ENCODE results near the gene IGSF5. TPM values are rescaled to one million over a fixed set of nuclear protein-coding genes. Genes with fewer than 3 reads are reported as not detected.

Gene IGSF5
- total and polyA plus RNA-seq, 10 of the 15 experiments (the other 5 are each of a cell fraction or from before 2014, with no cell fraction given) = not detected

DNA sequence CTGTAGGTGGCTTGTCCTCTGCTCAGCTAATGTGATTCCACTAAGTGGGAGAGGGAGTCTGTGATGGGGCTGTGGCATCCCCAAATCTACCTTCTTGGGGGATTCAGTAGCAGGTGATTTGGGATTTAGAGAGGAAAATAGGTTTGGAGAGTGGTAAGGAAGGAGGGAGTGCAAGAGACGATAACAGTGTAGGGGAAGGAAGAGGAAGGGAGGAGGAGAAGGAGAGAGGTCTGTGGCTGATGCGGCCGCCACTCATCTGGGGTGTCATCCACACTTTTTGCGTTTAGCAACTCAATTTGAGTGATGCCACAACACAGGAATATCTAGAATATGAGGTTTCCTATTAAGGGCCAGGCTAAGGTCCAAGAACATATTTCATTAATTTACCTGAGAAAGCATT lies 98.5 kb downstream of the IGSF5 start (continued):
- TF ChIP-seq NFXL1 (IDR thresholded peaks at IDR 0.05; ENCODE audit: borderline replicate concordance) (no peak), TCF3 (IDR thresholded peaks at IDR 0.05; ENCODE audit: borderline replicate concordance, insufficient read depth, low read depth, low read length) (no peak), MXI1 (IDR thresholded peaks at IDR 0.05; ENCODE audit: low read depth, low read length) (no peak), ZSCAN29 (IDR thresholded peaks at IDR 0.05) (no peak), IKZF1 (conservative IDR thresholded peaks at IDR 0.05) (no peak)

DNA sequence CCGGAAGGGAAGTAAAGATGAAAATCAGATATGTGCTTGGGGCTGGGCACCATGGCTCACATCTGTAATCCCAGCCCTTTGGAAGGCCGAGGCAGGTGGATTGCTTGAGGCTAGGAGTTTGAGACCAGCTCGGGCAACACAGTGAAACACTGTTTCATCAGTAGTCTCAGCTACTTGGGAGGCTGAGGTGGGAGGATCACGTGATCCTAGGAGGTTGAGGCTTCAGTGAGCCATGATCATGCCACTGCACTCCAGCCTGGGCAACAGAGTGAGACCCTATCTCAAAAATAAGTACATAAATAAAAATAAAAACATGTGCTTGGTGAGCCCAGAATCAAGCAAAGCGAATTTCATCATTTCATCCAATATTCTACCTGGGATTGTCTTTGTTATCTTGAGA lies 98.9 kb downstream of the IGSF5 start:
- no TSS peak for BruUV-seq (replicated peaks)
- no peak overlapping the region for H3K27ac ChIP-seq (ENCODE audit: control insufficient read depth, insufficient read depth)
- no peaks in the 10 kb centered on the region for H3K79me2 ChIP-seq (ENCODE audit: control insufficient read depth, insufficient read depth, low read length)
- no peaks in the 10 kb centered on the region for H3K36me3 ChIP-seq (ENCODE audit: control insufficient read depth in 2 of 2, insufficient read depth in 2 of 2, low read length in 1 of 2)
- intact Hi-C loops (cut with micrococcal nuclease; ENCODE audit: unreplicated experiment) = no loop called here
- FAIRE-seq (no peak), ATAC-seq (no peak), DNase-seq (ENCODE audit: low read depth, low spot score) (no peak)
- ChIA-PET RAD21 (ENCODE audit: unreplicated experiment) (no interaction called here), SMC1A (ENCODE audit: uncharacterized antibody, unreplicated experiment) (no interaction called here), CTCF (no interaction called here), POLR2A (no interaction called here)
- 20% methylated on average over 5 of the region's 5 CpGs for WGBS (ENCODE audit: insufficient coverage, insufficient replicate concordance, low lambda C conversion rate, missing lambda C conversion rate)
- no peak overlapping the region for H2AFZ ChIP-seq (ENCODE audit: control insufficient read depth, low read depth, low read length)
- no peaks in the 10 kb centered on the region; the same call in 2 of the 3 replicates for H3K9me3 ChIP-seq (replicated peaks; ENCODE audit: control insufficient read depth, insufficient read depth, low read length)
- no peaks in the 10 kb centered on the region for H4K20me1 ChIP-seq (ENCODE audit: control insufficient read depth, insufficient read depth)
- H3K4me1 ChIP-seq (ENCODE audit: control insufficient read depth, insufficient read depth, low read length) = no peaks in the 10 kb centered on the region
- no peak overlapping the region for H3K4me3 ChIP-seq
- H3K4me2 ChIP-seq (ENCODE audit: control insufficient read depth, insufficient read depth) = no peak overlapping the region
- H3K9ac ChIP-seq (ENCODE audit: control insufficient read depth, insufficient read depth, low read length) = no peak overlapping the region
- in situ Hi-C loops (cut with MboI) = no loop called here
- H3K27me3 ChIP-seq (replicated peaks in 1 of 2; ENCODE audit: control insufficient read depth in 2 of 2, insufficient read depth in 2 of 2, low read length in 1 of 2) = no peaks in the 10 kb centered on the region
- no peak for TF ChIP-seq SIN3A (IDR thresholded peaks at IDR 0.05; ENCODE audit: low read depth, low read length)
- no peak for TF ChIP-seq IKZF1 (conservative IDR thresholded peaks at IDR 0.05)
- TF ChIP-seq POLR2AphosphoS2 (IDR thresholded peaks at IDR 0.05; ENCODE audit: low read depth, low read length) = no peak
- TF ChIP-seq POU2F2 (IDR thresholded peaks at IDR 0.05; ENCODE audit: borderline replicate concordance, low read depth, low read length) = no peak
- TF ChIP-seq POLR2A (IDR thresholded peaks at IDR 0.05; ENCODE audit: low read depth, low read length) = no peak
- TF ChIP-seq EED (IDR thresholded peaks at IDR 0.05; ENCODE audit: low read depth) = no peak
- TF ChIP-seq BCL3 (IDR thresholded peaks at IDR 0.05; ENCODE audit: borderline replicate concordance, insufficient read depth, low read depth, low read length, poor library complexity, severe bottlenecking) = no peak
- TF ChIP-seq, protein P1, sequence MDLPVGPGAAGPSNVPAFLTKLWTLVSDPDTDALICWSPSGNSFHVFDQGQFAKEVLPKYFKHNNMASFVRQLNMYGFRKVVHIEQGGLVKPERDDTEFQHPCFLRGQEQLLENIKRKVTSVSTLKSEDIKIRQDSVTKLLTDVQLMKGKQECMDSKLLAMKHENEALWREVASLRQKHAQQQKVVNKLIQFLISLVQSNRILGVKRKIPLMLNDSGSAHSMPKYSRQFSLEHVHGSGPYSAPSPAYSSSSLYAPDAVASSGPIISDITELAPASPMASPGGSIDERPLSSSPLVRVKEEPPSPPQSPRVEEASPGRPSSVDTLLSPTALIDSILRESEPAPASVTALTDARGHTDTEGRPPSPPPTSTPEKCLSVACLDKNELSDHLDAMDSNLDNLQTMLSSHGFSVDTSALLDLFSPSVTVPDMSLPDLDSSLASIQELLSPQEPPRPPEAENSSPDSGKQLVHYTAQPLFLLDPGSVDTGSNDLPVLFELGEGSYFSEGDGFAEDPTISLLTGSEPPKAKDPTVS (IDR thresholded peaks at IDR 0.05; ENCODE audit: low read depth, low read length) = no peak
- TF ChIP-seq TBL1XR1 (IDR thresholded peaks at IDR 0.05; ENCODE audit: low read depth, low read length) = no peak
- no peak for TF ChIP-seq MEF2B (IDR thresholded peaks at IDR 0.05; ENCODE audit: partially characterized antibody, poor library complexity, severe bottlenecking)
- no peak for TF ChIP-seq USF1 (IDR thresholded peaks at IDR 0.05; ENCODE audit: borderline replicate concordance, extremely low read length, insufficient read depth, low read depth, low read length)
- no peak for TF ChIP-seq ZBTB33 (IDR thresholded peaks at IDR 0.05)
- no peak for TF ChIP-seq NBN (IDR thresholded peaks at IDR 0.05)
- no peak for TF ChIP-seq BCL11A (IDR thresholded peaks at IDR 0.05; ENCODE audit: low read depth, low read length)

Data from GM12878 (cell line).